Epithelial cell of esophagus (primary cell): ENCODE data around the gene MT1A.
A peak's percentile ranks its signal among the peaks of the same experiment; 100 is the strongest.
"Not testable (repeated sequence)": the region's sequence is repeated elsewhere in the genome, so short reads cannot be mapped to it uniquely, and the experiment has no call there.

ENCODE experiments used
- DNase-seq: peaks from one replicate; pipeline ENCODE4 v3.0.0; 2010; ENCODE audit warnings: low read depth
- H3K4me3 ChIP-seq: 2 replicates; pipeline ENCODE4 v1.5.1; 2011; ENCODE audit warnings: mild to moderate bottlenecking, low read length, control low read depth
- CTCF ChIP-seq: IDR thresholded peaks from 2 replicates; pipeline ENCODE4 v1.5.1; 2011; ENCODE audit warnings: low read depth, mild to moderate bottlenecking, low read length, control low read depth, inconsistent platforms; ENCODE audit not compliant: insufficient read depth; ENCODE audit errors: missing control alignments

The MT1A gene

DNA sequence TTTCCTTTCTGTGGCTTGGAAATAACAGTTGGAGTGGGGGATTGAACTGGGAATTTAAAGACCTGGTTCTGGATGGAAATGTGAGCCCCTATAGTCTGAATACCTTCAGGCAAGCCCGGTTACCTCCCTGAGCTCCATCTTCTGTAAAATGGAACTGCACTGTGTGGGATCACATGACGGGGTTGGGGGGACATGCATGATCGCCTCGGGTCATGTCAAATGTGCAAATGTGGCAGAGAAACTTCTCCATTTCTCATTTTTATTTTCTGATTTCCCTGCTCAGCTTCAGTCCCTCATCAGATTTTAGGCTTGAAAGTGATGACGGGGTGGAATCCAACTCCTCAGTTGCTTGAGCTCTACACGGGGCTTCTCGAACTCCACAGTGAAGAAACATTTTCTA lies 14.8 kb downstream of the MT1A start:
- no peak overlapping the region for H3K4me3 ChIP-seq
- no peak for DNase-seq
- TF ChIP-seq CTCF, result no peak

GRCh38 chr16:56657555-56658326 lies 19.3 kb downstream of the MT1A start, which contains the start of gene MT1F:
Gene MT1F (plus strand): TSS chr16:56657959. CDS start chr16:56658059, 100 bp downstream.
- TF ChIP-seq CTCF, result no peak
- H3K4me3 ChIP-seq, result peak within 1 kb of the TSS; percentile 43
- DNase-seq, result peak; percentile 91

GRCh38 chr16:56658327-56658875 lies 19.9 kb downstream of the MT1A start:
- TF ChIP-seq CTCF, result no peak
- no peak for DNase-seq

DNA sequence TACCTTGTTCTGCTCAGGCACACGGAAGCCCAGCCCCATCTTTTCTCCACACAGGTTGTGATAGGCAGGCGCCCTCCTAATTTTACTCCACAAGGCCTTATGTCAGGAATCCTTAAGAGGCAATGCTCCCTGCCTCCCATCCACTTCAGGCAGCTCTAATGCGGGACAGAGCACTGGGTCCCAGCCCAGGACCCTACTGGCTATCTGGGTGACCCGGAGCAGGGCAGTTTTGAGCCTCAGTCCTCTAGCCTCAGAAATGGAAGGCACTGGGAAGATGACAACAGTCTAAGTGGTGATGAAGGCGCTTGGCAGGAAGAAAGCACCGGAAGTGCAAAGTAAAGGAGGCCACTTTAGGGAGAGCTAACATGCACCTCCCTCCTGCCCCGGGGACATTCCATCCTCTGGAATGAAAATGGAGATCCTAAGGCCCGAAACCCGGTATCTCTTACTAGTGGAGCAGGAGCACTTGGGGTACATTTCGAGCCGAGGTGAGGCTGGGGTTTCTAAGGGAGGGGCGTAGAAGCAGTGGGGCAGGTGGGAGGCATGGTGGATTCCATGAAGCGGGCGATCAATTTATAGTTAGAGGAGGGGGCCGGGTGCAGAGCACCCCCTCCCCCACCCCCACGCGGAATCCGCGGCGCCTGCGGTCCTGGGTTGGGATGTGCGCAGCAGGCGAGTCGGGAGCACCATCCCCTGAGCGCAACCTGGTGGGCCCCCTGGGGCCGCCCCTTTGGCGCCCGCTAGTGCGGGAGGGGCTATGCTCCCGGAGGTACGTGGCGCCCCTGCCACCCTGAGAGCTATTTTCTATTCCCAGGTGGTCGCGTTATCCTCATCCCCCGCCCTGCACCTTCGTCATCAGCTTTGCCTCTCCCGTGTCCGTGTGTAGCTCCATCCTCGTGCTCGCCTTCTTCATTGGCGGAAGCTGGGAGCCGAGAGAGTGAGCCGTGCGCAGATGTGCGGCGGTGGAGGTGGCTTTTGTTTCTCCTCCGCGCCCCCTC lies 24.2 kb downstream of the MT1A start:
- no peak overlapping the region for H3K4me3 ChIP-seq
- TF ChIP-seq CTCF, result no peak
- DNase-seq, result no peak

More at GRCh38 chr16:56658327-56658875, 19.9 kb downstream of the MT1A start:
- peak overlapping the region; percentile 43 for H3K4me3 ChIP-seq

DNA sequence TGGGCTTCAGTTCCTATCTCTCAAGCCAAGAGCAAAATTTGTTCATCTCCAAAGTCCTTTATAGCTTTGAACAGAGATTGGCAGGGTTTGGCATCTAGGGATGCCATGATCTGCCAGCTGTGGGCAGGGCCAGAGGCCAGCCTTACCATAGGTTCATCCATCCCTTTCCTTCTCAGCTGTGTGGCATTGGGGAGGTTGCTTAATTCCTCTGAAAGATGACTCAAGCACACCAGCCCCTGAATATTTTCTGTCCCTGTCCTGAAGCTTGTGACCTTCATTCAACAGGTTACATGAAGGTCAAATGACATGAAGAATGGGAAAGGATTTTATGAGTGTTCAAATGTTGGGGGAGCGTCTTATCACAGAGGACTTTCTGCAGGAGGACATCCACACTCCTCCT lies 26.0 kb downstream of the MT1A start:
- H3K4me3 ChIP-seq, result no peak overlapping the region
- DNase-seq, result no peak
- TF ChIP-seq CTCF, result no peak

- not testable (repeated sequence) for H3K4me3 ChIP-seq, DNase-seq
Observed at GRCh38 chr16:56665286-56666261, 27.1 kb downstream of the MT1A start.
